Measurements from ENCODE around the gene PCGF5.
"Not testable (repeated sequence)": the region's sequence is repeated elsewhere in the genome, so short reads cannot be mapped to it uniquely, and the experiment has no call there.

Gene PCGF5

GRCh38 chr10:91220194-91220953 is at the start of gene PCGF5:
Gene PCGF5, plus strand, starts transcription at chr10:91220663. Its CDS starts 2,209 bp downstream, at chr10:91222872.
- peak; percentile 88 for DNase-seq (ENCODE audit: low read depth in 2 of 2)

DNA sequence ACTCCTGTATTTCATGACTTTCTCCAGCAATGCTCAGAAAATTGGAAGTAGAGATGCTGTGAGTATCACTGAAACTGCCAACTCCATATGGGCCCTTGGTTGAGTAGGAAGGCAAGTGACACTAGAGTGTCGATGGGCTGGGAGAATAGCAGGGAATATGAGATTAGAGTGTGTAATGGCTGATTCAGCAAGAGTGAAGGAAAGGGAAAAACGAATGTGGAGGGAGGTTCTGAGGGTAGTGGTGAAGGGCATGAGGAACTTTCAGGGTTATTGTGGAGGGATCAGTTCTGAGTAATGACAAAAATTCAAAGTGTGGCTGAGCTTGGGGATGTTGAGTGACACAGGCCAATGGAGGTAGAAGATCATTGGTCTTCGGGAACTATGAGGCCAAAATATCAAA is 49.0 kb upstream of the PCGF5 start:
- no peak for DNase-seq (ENCODE audit: low read depth in 2 of 2)

DNA sequence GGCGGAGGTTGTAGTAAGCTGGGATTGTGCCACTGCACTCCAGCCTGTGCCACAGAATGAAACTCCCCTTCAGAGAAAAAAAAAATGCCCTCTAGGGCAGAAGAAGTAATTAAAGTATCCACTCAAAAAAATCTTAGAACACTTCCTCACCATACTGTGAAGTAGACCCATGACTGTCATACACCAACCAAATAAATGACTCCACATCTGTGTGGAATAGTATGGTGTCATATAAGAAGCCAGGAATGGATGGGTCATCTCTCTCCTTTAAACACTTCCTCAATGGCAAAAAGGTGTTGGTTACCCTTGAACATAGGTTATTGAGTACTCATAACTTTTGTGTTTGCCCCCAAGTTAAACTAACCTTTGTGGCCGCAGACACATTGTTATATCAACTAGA is 48.1 kb upstream of the PCGF5 start:
- DNase-seq (ENCODE audit: low read depth in 2 of 2), result no peak

DNA sequence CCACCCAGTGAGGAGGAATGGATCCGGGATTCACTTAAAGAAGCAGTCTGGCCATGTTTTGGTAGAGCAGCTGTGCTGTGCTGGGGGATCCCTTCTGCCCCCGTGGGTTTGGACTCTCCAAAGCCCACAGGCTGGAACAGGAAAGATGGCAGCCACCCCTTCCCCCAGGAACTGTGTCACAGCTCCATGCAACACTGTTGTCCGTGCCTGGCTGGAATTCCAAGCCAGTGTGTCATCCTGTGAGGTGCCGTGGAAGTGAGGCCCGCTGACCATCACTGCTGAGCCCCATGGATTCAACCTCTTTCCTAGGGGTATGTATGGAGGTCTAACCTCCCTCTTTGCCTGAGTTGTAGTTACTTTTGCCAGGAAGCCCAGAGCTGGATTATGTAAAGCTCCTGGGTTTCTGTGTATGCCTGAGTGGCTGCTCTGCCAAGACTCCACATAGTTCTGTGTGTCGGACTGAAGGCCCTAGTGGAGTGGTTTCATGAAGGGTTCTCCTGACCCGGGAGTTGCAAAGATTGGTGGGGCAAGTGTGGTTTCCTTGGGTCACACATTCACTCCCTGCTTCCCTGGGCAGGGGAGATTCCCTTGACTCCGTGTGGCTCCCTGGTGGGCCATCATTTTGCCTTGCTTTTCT is 35.1 kb upstream of the PCGF5 start:
- no peak for DNase-seq (ENCODE audit: low read depth in 2 of 2)

- DNase-seq (ENCODE audit: low read depth in 2 of 2), result no peak
Measured at GRCh38 chr10:91187156-91187555, 33.3 kb upstream of the PCGF5 start.

DNA sequence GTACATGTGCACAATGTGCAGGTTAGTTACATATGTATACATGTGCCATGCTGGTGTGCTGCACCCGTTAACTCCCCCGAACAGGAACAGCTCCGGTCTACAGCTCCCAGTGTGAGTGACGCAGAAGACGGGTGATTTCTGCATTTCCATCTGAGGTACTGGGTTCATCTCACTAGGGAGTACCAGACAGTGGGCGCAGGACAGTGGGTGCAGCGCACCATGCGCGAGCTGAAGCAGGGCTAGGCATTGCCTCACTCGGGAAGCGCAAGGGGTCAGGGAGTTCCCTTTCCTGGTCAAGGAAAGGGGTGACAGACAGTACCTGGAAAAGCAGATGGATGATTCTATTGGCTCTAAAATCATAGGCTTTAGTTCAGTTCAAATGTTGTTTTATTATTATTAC is 32.5 kb upstream of the PCGF5 start:
- DNase-seq (ENCODE audit: low read depth in 2 of 2), result not testable (repeated sequence)

DNA sequence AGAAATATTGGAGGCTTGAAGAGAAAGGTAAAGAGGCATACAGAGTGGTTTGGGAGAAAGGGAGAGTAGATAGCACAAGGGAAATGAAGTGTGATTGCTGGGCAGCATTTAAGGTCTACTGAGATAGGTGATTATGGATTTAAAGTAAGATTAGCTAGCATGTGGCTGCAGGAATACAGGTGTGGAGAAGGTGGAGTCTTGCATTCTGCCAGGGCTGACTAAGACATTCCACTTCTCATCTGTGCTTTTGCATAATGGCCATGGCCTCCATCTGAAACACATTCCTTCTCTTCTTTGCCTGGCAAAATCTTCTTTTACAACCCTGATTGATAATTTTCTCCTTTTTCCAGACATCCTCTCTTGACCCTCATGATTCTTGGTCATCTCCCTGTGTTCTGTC is 31.6 kb upstream of the PCGF5 start:
- no peak for DNase-seq (ENCODE audit: low read depth in 2 of 2)

DNA sequence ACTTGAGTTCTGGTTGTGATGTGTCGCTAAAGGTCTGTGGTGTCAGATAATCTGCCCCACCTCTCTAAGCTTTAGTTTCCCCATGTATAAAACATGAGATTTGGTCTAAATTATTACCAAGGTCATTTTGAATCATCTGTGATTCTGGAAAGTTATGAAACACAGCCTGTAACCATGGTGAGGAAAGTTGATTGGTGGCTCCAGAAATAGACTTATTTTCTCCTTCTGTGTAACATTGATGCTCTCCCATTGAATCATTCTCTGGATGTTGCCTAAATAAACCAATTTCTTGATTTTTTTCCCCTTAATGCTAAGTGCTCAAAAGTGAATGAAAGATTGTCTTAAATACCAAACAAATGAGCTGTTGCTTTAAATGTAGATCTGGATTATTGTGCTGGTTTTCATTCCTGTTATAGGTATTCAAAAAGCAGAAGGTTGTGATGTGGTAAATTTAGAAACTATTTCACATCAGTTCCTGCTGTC is 30.0 kb upstream of the PCGF5 start:
- DNase-seq (ENCODE audit: low read depth in 2 of 2), result no peak

DNA sequence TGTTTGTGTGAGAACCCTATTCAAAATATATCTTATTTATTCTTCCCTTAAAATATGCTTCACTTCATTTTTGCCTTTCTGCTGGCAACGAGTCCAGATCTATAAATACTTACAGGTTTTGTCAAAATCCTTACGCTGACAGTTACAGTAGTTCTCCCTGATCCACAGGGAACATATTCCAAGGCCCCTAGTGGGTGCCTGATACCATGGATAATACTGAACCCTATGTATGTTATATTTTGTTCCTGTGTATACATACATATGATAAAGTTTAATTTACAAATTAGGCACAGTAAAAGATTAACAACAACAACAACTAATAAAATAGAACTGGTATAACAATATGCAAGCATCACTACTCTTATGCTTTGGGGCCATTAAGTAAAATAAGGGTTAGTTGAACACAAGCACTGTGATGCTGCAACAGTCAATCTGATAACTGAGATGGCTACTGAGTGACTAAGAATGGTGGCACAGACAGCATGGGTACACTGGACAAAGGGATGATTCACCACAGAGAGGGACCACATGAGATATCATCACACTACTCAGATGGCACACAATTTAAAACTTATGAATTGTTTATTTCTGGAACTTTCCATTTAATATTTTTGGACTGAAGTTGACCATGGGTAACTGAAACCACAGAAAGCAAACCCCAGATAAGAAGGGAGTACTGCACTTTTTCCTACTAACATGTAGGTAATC is 29.4 kb upstream of the PCGF5 start:
- DNase-seq (ENCODE audit: low read depth in 2 of 2), result no peak

- no peak for DNase-seq (ENCODE audit: low read depth in 2 of 2)
Measured at GRCh38 chr10:91191584-91191919, 28.9 kb upstream of the PCGF5 start.

DNA sequence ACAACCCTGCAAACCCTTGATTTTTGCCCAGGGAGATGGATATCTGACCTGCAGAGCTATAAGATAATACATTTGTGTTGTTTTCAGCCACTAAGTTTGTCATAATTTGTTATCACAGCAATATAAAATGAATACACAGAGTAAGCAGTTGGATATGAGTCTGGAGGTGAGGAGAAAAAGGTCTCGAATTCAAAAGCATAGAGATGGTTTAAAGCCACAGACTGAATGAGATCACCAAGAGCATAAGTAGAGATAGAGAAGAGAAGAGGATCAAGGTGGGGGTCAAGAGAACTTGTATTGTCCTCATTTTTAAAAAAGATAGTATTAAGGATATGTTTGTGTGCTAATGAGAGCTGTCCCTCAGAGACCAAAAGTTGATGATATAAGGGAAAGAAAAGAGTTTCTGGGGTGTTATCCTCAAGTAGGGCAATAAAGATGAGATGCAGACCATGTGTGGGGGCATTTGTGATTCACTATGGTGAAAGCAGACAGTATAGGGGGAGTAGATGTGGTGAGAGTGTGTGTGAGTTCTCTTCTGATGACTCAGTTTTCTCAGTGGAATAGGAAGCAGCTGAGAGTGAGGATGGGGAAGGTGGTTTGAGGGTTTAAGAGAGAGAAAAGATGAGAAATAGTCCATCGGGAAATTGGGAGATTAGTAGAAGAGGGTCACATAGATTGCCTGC is 25.8 kb upstream of the PCGF5 start:
- no peak for DNase-seq (ENCODE audit: low read depth in 2 of 2)

GRCh38 chr10:91196268-91197048 is 24.0 kb upstream of the PCGF5 start:
- no peak for DNase-seq (ENCODE audit: low read depth in 2 of 2)

- no peak for DNase-seq (ENCODE audit: low read depth in 2 of 2)
Measured at GRCh38 chr10:91197127-91197526, 23.3 kb upstream of the PCGF5 start.

- no peak for DNase-seq (ENCODE audit: low read depth in 2 of 2)
Measured at GRCh38 chr10:91198781-91199180, 21.7 kb upstream of the PCGF5 start.

DNA sequence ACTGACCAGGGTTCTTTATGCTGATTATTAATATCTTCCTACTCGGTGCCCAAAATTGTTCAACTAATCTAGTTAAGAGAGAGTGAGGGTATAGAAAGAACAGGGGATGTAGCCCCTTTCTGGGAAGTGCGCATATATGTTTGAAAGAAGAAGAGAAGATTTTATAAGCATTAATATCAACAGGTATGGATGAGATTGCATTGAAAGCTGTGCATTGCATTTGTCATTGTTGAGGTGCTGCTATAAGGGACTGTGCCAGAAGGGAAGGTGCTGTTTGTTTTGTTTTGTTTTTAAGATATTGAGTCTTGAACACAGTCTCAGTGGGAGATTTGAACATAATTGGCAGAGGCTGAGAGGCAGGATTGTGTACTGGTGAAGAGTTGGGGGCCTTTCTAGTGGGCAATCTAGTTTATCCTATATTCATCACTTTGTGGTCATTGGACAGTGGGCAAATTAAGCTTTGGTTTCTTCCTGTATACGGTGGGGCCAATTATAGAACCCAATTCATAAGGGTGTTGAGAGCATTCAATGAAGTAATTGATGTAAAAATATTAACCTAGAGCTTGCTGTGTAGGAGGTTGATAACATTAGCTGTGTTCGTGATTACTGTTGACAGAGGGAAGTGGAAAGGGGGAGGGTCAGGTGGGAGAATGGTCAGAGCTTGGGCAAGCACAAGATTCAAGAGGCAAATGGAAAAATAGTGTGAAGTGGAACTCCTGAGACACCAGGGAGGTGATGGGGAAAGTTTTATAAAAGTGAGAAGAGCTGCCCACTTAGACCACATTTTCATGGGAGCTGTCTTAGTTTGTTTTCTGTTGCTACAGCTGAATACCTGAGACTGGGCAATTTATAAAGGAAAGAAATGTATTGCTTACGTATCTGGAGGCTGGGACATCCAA is 19.9 kb upstream of the PCGF5 start:
- no peak for DNase-seq (ENCODE audit: low read depth in 2 of 2)

- DNase-seq (ENCODE audit: low read depth in 2 of 2), result peak in 1 of 2 donors; percentile 42
Measured at GRCh38 chr10:91201213-91201996, 19.1 kb upstream of the PCGF5 start.

DNA sequence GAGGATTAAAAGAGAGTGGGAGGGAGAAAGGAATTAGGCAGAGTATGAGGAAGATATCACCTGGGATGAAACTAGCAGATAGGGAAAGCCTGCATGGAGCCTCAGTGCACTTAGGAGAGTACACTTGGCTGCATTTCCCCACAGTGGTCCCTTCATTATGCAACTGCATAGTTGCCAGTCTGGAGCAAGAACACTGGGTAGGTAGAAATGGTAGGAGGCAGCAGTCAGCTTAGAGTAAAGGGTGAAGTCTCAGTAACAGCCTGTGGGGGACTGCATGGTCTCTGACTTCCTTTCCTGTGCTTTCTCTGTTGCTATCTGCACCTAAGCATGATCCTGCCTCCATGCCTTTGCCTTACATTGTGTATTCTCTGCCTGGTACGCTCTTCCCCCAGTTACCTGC is 14.0 kb upstream of the PCGF5 start:
- DNase-seq (ENCODE audit: low read depth in 2 of 2), result no peak

DNA sequence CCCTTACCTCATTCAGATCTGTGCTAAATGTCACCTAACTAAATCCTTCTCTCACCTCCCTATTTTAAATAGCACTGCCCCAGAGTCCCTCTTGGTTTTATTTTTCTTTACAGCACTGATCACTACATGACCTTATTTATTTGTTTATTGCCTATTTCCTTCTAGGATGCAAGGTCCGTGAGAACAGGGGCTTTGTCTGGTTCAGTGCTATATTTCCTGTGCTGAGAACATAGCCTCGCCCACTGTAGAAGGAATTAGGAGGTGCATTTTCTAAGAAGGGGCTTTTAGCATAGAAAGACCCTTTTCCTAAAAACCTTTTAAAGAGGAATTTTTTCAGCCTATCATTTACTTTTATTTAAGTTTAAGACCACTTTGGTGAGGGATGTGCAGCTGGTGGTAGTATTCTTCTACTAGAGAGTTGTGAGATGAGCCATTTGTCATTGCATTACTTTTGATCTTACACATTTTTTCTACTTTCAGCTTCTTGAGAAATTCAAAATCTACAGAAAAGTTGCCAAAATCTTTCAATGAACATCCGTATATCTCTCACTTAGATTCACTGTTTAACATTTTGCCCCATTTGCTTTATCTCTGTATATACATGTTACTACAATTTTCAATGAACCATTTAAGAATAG is 13.5 kb upstream of the PCGF5 start:
- no peak for DNase-seq (ENCODE audit: low read depth in 2 of 2)

- no peak for DNase-seq (ENCODE audit: low read depth in 2 of 2)
Measured at GRCh38 chr10:91208642-91209041, 11.8 kb upstream of the PCGF5 start.

All from stimulated activated CD4-positive, alpha-beta T cell treated with anti-CD3 and anti-CD28 coated beads, Interleukin-4, amount 100 ng/mL, for 48 hours (primary cell).